ENCODE data around the gene TENT5A.

- TF ChIP-seq CTCF (IDR thresholded peaks at IDR 0.05; ENCODE audit: low read depth, low read length, missing input control) (no peak), REST (IDR thresholded peaks at IDR 0.05) (no peak), YY1 (IDR thresholded peaks at IDR 0.05) (no peak), EGR1 (IDR thresholded peaks at IDR 0.05; ENCODE audit: low read depth in 2 of 2) (no peak), FOXA1 (IDR thresholded peaks at IDR 0.05) (no peak), TAF1 (conservative IDR thresholded peaks at IDR 0.05) (no peak), FOXA2 (IDR thresholded peaks at IDR 0.05) (no peak), SP1 (IDR thresholded peaks at IDR 0.05) (no peak), GABPA (IDR thresholded peaks at IDR 0.05 in 1 of 2, conservative IDR thresholded peaks at IDR 0.05 in 1 of 2) (no peak)
These were observed 32.9 kb upstream of the TENT5A start for GRCh38 chr6:81785377-81785776.

All from liver (tissue), 3 donors.